Ovary (tissue), 3 donors: ENCODE results near the gene TCF12.

Source experiments
- CTCF ChIP-seq, 3 donors: fragments of 450-650 bp in 2 of 3; fragments of 200-600 bp in 1 of 3; IDR thresholded peaks; one replicate each; pipeline versions ENCODE4 v1.5.1 to v1.8.0; 2016 to 2022; ENCODE audit warnings: antibody characterized with exemption in 3 of 3, mild to moderate bottlenecking in 1 of 3
- POLR2A ChIP-seq: fragments of 450-650 bp; IDR thresholded peaks from one replicate; pipeline ENCODE4 v1.6.1; 2017; ENCODE audit warnings: antibody characterized with exemption, mild to moderate bottlenecking, moderate library complexity
- donor health status: DM: no; HTN: no; CAD: no.

GRCh38 chr15:57327985-57328471 is 409.6 kb downstream of the TCF12 start:
- TF ChIP-seq CTCF (IDR thresholded peaks at IDR 0.05) = no peak
- TF ChIP-seq POLR2A = no peak
